ENCODE data around the gene KPNA3. TPM values are rescaled to one million over a fixed set of nuclear protein-coding genes. Genes with fewer than 3 reads are reported as not detected.
A peak's percentile ranks its signal among the peaks of the same experiment; 100 is the strongest.

KPNA3 gene
- total and polyA plus RNA-seq, 7 donors, result 32.3 to 157 (median 127) TPM

DNA sequence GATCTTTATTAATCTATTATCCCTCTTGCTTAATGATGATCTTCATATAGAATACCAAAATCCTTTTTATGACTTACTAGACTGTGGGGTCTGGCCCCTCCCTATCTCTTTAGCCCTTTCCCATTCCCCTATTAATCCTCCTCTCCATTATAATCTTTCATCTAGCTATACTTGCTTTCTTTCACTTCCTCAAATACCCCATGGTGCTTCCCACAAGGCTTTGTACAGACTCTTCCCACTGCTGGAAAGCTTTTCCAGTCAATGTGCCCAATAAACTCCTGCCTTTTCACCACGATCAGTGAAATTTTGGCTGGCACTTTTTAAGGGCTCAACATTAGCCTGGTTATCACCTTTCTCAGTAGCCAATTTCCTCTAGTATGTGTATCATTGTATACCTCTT lies 98.0 kb downstream of the KPNA3 start:
- DNase-seq (no peak), ATAC-seq (no peak)
- intact Hi-C loops (cut with DNase I), result loop anchor here in 1 of 2 donors (5.0 kb wide), 1 partner anchor 42 kb away; no protein-coding TSS in a partner anchor
- Histone ChIP-seq H3K4me1 (peaks cover 7% of the 10 kb centered on the region), H3K9me3 (no peaks in the 10 kb centered on the region), H3K4me3 (no peak overlapping the region), H3K36me3 (ENCODE audit: insufficient read depth in 1 of 2, low read depth in 1 of 2) (peaks cover 0 to 24% of the 10 kb centered on the region in 2 donors), H3K27ac (no peak overlapping the region), H3K27me3 (ENCODE audit: insufficient read depth in 3 of 3, low read length in 2 of 3) (no peaks in the 10 kb centered on the region)
- TF ChIP-seq, protein P1, sequence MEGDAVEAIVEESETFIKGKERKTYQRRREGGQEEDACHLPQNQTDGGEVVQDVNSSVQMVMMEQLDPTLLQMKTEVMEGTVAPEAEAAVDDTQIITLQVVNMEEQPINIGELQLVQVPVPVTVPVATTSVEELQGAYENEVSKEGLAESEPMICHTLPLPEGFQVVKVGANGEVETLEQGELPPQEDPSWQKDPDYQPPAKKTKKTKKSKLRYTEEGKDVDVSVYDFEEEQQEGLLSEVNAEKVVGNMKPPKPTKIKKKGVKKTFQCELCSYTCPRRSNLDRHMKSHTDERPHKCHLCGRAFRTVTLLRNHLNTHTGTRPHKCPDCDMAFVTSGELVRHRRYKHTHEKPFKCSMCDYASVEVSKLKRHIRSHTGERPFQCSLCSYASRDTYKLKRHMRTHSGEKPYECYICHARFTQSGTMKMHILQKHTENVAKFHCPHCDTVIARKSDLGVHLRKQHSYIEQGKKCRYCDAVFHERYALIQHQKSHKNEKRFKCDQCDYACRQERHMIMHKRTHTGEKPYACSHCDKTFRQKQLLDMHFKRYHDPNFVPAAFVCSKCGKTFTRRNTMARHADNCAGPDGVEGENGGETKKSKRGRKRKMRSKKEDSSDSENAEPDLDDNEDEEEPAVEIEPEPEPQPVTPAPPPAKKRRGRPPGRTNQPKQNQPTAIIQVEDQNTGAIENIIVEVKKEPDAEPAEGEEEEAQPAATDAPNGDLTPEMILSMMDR (IDR thresholded peaks at IDR 0.05), result no peak
- WGBS, 3 donors, result 62 to 71% (median 66%) methylated on average over 1 of the region's 1 CpG

DNA sequence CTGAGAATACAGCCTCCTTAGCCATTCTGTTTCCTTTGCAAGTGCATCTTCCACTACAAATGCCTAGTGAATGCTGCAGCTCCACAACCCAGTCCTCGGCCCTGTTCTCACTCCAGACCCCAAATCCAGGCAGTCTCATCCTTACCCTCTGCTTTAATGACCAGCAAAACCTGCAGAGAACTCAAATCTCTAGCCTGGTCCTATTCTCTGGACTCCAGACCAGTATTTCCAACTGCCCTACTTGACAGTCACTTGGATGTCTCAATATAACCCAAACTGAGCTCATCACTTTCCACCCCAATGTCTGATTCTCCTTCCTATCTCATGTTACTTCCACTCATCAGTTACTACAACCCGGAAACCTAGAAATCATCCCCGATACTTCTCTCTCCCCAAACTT lies 98.6 kb downstream of the KPNA3 start:
- Histone ChIP-seq H3K27ac (no peak overlapping the region), H3K4me3 (no peak overlapping the region), H3K4me1 (peaks cover 10% of the 10 kb centered on the region), H3K36me3 (ENCODE audit: insufficient read depth in 1 of 2, low read depth in 1 of 2) (peaks cover 0 to 24% of the 10 kb centered on the region in 2 donors), H3K9me3 (no peaks in the 10 kb centered on the region), H3K27me3 (ENCODE audit: insufficient read depth in 3 of 3, low read length in 2 of 3) (no peaks in the 10 kb centered on the region)
- intact Hi-C loops (cut with DNase I), result loop anchor here in 1 of 2 donors (5.0 kb wide), 1 partner anchor 42 kb away; no protein-coding TSS in a partner anchor
- 57 to 71% (median 66%) methylated on average over 3 of the region's 3 CpGs for WGBS, 3 donors
- DNase-seq (no peak), ATAC-seq (no peak)
- TF ChIP-seq, protein P1 (IDR thresholded peaks at IDR 0.05), result no peak

DNA sequence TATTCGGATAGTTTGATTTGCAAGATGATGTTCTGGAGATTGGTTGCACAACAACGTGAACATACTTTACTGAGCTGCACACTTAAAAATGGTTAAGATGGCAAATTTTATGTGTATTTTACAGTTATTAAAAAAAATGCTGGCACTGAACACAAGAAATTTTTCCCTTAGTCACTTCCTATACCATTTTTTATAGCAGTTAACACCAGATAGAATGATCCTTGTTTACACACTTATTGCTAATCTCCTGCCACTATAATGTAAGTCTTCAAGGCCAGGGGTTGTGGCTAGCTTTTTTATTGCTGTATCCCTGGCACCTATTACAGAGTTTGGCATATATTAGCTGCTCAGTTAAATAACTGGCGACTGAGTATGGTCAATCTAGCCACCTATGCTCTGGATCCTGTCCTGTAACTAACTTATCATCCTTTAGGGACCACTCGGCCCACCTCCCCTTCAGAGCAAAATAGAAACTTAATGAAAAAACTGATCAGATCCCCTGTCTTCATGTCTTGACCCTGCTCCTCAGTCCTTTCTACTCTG lies 99.2 kb downstream of the KPNA3 start:
- TF ChIP-seq, protein P1 (IDR thresholded peaks at IDR 0.05), result no peak
- Histone ChIP-seq H3K27ac (no peak overlapping the region), H3K4me3 (no peak overlapping the region), H3K36me3 (ENCODE audit: insufficient read depth in 1 of 2, low read depth in 1 of 2) (peaks cover 0 to 19% of the 10 kb centered on the region in 2 donors), H3K4me1 (peaks cover 10% of the 10 kb centered on the region), H3K27me3 (ENCODE audit: insufficient read depth in 3 of 3, low read length in 2 of 3) (no peaks in the 10 kb centered on the region), H3K9me3 (no peaks in the 10 kb centered on the region)
- WGBS, 3 donors, result 75 to 92% (median 84%) methylated on average over 4 of the region's 4 CpGs
- ATAC-seq (no peak), DNase-seq (no peak)
- intact Hi-C loops (cut with DNase I), result loop anchor here in 1 of 2 donors (5.0 kb wide), 1 partner anchor 41 kb away; no protein-coding TSS in a partner anchor

DNA sequence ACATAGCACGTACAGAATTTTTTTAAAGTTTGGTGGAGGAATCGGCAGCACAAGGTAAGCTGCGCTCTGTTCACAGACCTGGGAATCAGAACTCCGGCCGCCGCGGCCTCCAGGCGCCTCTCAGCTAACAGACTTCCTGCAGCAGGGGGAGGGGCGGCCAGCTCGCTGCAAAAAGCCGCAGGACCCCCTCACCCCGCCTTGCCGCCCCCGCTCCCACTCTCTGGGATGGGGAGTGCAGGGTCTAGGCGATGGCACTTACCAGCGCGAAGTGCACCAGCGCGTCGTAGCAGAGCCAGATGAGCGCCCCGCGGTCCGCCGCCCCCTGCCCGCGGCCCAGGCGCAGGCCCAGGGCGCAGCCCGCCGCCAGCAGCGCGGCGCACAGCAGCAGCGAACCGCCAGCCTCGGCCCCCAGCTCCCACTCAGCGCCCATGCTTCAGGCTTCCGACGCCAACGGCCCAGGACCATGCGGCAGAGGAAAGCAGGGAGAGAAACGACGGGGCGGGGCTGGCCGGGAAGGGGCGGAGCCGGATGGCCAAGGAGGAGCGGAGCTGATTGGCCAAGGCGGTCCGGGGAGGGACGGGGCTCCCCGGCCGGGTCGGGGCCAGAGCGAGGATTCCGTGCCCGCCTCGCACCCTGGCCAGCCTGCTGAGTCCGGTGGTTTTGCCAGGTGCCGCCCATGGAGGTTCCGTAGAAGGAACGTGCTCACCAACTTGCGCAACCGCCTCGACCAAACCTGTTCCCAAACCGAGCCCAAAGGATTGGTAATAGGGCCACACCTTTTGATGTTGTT lies 101.3 kb downstream of the KPNA3 start, which contains the start of gene EBPL:
EBPL (minus strand) TSS at position 492 of the 790 bp plus-strand sequence; CDS start at position 430, 62 bp downstream.
- peak; percentile 96 to 97 (median 96) for ATAC-seq
- intact Hi-C loops (cut with DNase I), result loop anchor here in 1 of 2 donors (2.0 to 5.0 kb wide), 2 partner anchors 39 to 102 kb away; partner anchors contain the start of gene KPNA3
- peaks cover 10% of the 10 kb centered on the region for H3K4me1 ChIP-seq
- peak within 1 kb of the TSS; percentile 92 for H3K27ac ChIP-seq
- DNase-seq, result peak; percentile 95 to 96
- H3K9me3 ChIP-seq, result no peaks in the 10 kb centered on the region
- H3K36me3 ChIP-seq (ENCODE audit: insufficient read depth in 1 of 2, low read depth in 1 of 2), result peaks cover 4 to 21% of the 10 kb centered on the region in 2 donors
- H3K27me3 ChIP-seq (ENCODE audit: insufficient read depth in 3 of 3, low read length in 2 of 3), result no peaks in the 10 kb centered on the region
- peak within 1 kb of the TSS; percentile 92 for H3K4me3 ChIP-seq
- WGBS, 3 donors, result 0 to 2% (median 1%) methylated on average over 54 to 67 of the region's 67 CpGs
- TF ChIP-seq, protein P1 (IDR thresholded peaks at IDR 0.05), result no peak
